Muscle layer of duodenum (tissue), 2 donors: ENCODE measurements around the gene NES.

Experiments used
- H3K27ac ChIP-seq: one replicate; pipeline ENCODE4 v1.7.0; 2013; ENCODE audit warnings: mild to moderate bottlenecking, low read length
- H3K27me3 ChIP-seq: one replicate; pipeline ENCODE4 v1.7.0; 2013; ENCODE audit warnings: low read depth, mild to moderate bottlenecking, control low read depth, low read length
- H3K36me3 ChIP-seq, 2 donors: one replicate each; pipeline ENCODE4 v1.7.0; 2013; ENCODE audit warnings: low read length in 2 of 2, control low read depth in 1 of 2, mild to moderate bottlenecking in 1 of 2; ENCODE audit not compliant: insufficient read depth in 2 of 2, control insufficient read depth in 1 of 2
- H3K4me1 ChIP-seq, 2 donors: one replicate each; pipeline ENCODE4 v1.7.0; 2013; ENCODE audit warnings: low read length in 2 of 2, mild to moderate bottlenecking in 2 of 2, control low read depth in 1 of 2, moderate library complexity in 1 of 2; ENCODE audit not compliant: insufficient read depth in 2 of 2, control insufficient read depth in 1 of 2
- H3K4me3 ChIP-seq, 2 donors: one replicate each; pipeline ENCODE4 v1.7.0; 2013; ENCODE audit warnings: low read length in 2 of 2, low read depth in 1 of 2, mild to moderate bottlenecking in 1 of 2
- H3K9me3 ChIP-seq, 2 donors: one replicate each; pipeline ENCODE4 v1.7.0; 2013; ENCODE audit warnings: low read length in 2 of 2, control low read depth in 1 of 2, mild to moderate bottlenecking in 1 of 2; ENCODE audit not compliant: control insufficient read depth in 1 of 2
- donor health status: healthy.

NES gene

DNA sequence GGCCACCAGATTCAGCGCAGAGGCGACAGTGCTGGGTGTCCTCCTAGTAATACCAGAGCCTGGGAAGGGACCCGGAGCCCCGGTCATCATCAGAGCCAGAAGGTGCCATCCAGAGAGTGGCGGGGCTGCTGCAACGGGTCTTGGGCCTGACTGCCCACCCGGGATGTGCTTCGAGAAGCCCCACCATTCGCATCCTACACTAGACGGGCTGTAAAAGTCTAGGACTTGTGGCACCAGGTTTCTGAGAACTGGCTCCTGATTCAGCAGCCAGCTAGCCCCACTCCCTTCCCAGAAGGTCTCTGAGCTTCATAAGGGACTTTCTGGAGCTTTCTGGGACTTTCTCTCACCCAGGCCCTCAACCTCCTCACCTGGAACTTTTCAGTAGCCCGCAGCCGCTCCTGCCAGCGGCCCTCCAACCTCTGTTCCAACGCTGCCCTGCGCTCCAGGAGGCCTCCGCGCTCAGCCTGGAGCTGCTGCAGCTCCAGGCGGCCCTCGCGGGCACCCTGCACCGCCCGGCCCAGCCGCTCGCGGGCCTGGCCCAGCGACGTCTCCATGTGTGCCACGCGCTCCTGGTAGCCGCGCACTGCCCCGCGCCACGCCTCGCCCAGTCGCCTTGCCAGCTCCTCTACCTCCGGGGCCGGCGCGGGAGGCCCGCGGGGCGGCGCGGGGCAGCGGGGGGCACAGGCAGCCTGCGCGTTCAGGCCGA, 940 bp downstream of the NES start:
- Histone ChIP-seq H3K36me3 (no peaks in the 10 kb centered on the region), H3K27ac (peak overlapping the region; percentile 16), H3K4me3 (peak overlapping the region; percentile 46 to 69), H3K4me1 (peaks cover 6 to 35% of the 10 kb centered on the region in 2 donors), H3K27me3 (peaks cover 5% of the 10 kb centered on the region), H3K9me3 (no peaks in the 10 kb centered on the region)

DNA sequence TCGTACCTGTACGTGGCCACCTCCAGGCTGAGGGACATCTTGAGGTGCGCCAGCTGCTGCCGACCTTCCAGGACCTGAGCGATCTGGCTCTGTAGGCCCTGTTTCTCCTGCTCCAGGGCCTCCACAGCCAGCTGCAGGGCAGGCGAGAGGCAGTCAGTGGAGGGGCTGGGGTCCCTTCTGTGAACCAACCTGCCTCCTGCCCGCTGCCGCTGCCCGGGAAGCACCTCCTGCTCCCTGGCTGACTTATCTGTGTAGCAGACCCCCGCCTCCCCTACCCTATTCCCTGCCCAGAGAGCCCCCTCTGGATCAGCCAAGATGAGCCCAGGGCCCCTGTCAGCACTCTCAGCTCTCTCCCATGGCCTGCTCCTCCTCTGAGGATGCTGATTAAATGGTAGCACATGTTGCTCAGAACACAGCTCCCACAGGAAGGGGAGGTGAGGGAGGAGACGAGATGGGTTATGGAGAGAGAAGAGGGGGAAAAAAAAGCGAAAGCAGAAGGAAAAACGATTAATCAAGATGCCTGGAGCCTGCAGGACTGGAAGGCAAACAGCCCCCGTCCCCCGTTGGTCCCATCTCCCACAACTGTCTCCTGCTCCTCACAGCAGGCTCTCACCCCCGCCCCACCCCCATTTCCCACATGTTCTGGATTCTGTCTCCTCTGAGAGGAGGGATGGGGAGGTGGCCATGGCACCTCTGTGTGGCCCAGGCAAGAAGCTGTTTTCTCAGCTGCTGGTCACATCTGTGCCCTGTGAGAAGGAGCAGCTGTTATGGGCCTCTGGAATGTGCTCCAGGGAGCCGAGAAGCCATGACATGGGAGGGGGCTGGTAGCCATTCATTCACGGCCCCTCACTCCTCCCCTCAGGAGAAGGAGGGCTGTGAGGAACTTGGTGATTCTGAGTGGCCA, 1.7 kb downstream of the NES start:
- Histone ChIP-seq H3K4me3 (peak overlapping the region; percentile 46 to 69), H3K36me3 (no peaks in the 10 kb centered on the region), H3K27ac (peak overlapping the region; percentile 16), H3K4me1 (peaks cover 6 to 37% of the 10 kb centered on the region in 2 donors), H3K27me3 (no peaks in the 10 kb centered on the region), H3K9me3 (no peaks in the 10 kb centered on the region)

DNA sequence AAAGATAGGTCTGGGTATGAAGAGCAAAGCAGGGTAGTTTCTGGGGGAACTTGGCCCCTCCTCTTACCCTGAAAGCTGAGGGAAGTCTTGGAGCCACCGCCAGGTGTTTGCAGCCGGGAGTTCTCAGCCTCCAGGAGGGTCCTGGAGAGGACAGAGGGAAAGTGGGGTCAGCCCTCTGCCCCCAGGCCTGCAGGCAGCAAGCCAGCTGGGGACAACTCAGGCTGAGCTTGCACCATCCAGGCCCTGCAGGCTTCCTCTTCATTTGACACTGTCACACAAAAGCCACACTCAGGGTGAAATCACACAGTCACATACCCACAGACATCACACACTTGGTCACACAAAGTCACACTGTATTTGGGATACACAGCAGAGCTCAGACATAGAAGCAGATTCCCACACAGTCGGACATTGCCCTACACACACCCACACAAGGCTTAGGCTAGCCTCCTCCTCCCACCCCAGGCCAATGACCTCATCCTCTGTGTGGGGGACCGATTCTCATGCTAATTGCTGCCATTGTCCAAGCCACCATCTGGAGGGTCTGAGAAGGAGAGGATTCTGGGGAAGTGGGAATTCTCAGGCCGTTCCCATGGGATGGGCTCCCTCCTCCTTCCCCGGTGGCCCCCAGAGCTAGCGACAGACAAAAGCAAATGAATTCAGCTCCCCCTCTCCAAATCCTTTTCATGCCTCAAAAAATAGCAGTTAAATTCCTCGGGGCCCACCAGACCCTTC, 3.7 kb downstream of the NES start:
- Histone ChIP-seq H3K4me3 (no peak overlapping the region), H3K4me1 (peaks cover 6 to 55% of the 10 kb centered on the region in 2 donors), H3K36me3 (no peaks in the 10 kb centered on the region), H3K27me3 (no peaks in the 10 kb centered on the region), H3K9me3 (no peaks in the 10 kb centered on the region), H3K27ac (peak overlapping the region; percentile 31)

DNA sequence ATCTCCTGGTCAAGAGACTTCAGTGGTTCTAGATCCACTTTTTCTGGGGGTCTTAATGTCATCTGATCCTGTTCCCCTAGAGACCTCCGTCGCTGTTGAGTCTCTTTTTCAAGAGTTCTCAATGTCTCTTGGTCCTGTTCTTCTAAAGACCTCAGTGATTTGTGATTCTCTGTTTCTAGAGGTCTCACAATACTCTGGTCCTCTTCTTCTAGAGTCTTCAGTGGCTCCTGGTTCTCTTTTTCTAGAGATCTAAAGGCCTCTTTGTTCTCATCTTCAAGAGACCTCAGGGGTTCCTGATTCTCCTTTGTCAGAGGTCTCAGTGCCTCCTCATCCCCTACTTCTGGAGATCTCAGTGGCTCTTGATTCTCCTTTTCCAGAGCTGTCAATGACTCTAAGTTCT, 5.4 kb downstream of the NES start:
- Histone ChIP-seq H3K9me3 (no peaks in the 10 kb centered on the region), H3K36me3 (no peaks in the 10 kb centered on the region), H3K4me1 (peaks cover 6 to 60% of the 10 kb centered on the region in 2 donors), H3K27ac (no peak overlapping the region), H3K4me3 (no peak overlapping the region), H3K27me3 (no peaks in the 10 kb centered on the region)

DNA sequence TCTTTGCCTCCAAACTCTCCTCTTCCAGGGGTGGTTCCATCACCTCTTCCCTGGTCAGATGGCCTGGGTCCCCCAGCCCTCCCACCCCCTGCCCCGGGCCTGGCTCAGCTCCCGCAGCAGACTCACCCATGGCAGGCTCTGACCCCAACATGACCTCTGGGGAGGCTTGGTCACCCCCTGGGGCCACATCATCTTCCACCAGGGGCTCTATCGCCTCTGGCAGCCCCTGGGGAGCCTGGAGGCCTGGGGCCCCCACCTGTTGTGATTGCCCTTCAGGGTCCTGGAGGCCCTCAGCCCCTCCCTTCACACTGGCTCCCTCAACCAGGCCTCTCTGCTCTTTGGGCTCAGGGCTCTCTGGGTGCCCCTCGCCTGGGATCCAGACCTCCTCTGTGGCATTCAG, 6.4 kb downstream of the NES start:
- Histone ChIP-seq H3K4me3 (no peak overlapping the region), H3K36me3 (no peaks in the 10 kb centered on the region), H3K4me1 (peaks cover 6 to 54% of the 10 kb centered on the region in 2 donors), H3K27ac (no peak overlapping the region), H3K9me3 (no peaks in the 10 kb centered on the region), H3K27me3 (no peaks in the 10 kb centered on the region)

DNA sequence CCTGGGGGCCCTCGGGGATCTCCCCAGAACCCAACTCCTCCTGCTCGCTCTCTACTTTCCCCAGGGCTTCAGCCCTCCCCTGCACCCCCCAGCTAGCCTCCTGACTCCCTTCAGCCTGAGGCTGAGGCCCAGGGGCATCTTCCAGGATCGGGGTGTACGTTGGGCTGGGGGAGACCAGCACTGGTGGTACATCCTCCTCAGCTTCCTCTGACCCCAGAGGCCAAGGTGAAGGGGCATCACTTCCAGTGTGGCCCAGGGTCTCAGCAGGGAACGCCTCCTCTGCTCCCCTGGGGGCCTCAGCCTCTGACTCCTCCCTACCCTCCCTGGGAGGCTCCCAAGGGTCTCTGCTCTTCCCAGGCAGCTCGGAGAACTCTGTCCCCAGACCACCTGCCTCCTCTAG, 6.8 kb downstream of the NES start:
- Histone ChIP-seq H3K4me3 (no peak overlapping the region), H3K4me1 (peaks cover 8 to 54% of the 10 kb centered on the region in 2 donors)

DNA sequence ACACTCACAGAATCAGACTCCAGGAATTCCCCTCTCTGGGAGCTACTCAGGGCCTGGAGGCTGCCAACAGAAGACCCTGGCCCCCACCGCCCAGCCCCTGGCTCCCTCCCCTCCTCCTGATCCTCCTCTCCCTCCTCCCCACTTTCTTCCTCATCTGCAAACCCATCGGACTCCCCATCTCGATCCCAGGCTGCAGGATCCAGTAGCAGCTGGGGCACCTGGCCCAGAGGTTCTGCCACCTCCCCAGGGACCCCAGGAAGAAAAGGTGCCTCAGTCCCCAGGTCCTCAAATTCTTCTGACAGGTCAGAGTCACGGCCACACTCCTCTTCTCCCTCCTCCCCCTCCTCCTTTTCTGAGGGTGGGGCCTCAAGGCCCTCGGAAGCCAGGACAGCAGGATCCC, 7.4 kb downstream of the NES start:
- H3K27ac ChIP-seq, result no peak overlapping the region
- H3K4me1 ChIP-seq, result peaks cover 12 to 54% of the 10 kb centered on the region in 2 donors
- H3K4me3 ChIP-seq, result no peak overlapping the region
- no peaks in the 10 kb centered on the region for H3K27me3 ChIP-seq
- no peaks in the 10 kb centered on the region for H3K36me3 ChIP-seq
- no peaks in the 10 kb centered on the region for H3K9me3 ChIP-seq

More for the DNA sequence above, 6.8 kb downstream of the NES start:
- Histone ChIP-seq H3K9me3 (no peaks in the 10 kb centered on the region), H3K27ac (no peak overlapping the region), H3K36me3 (no peaks in the 10 kb centered on the region), H3K27me3 (no peaks in the 10 kb centered on the region)

DNA sequence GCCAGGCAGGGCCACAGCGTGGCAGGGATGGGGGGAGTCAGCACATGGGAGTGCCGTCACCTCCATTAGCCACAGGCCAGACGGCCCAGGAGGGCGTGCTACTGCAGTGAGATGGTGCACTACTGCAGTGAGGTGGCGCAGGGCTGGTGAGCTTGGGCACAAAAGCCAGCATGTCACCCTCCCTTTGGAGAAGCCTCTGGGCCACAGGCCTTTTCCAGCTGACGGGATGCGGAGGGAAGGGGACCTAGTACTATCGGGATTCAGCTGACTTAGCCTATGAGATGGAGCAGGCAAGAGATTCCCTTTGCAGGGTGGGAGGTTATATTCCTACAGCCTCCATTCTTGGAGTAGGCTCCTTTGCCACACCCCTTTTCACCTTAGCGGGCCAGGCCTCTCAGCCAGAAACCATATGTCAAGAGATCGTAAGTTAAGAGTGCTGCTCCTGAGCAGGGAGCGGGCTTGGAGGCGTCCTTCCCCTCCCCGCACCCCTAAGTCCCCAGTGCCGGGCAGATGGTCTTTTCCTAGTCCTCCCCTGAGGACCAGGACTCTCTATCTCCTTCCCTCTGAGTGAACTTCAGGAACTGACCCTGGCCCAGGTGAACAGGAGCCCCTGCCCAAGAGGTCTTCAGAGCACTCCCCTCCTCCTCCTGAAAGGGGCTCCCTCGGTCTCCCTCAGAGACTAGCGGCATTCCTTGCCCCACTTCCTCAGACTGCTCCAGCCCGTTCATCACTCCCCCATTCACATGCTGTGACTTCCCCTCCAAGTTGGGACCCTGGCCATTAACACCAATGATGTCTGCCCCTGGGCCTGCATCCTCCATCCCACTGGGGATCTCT, 8.2 kb downstream of the NES start:
- H3K9me3 ChIP-seq, result no peaks in the 10 kb centered on the region
- no peaks in the 10 kb centered on the region for H3K27me3 ChIP-seq
- no peak overlapping the region for H3K27ac ChIP-seq
- H3K4me1 ChIP-seq, result peaks cover 19 to 57% of the 10 kb centered on the region in 2 donors
- no peaks in the 10 kb centered on the region for H3K36me3 ChIP-seq
- no peak overlapping the region for H3K4me3 ChIP-seq

DNA sequence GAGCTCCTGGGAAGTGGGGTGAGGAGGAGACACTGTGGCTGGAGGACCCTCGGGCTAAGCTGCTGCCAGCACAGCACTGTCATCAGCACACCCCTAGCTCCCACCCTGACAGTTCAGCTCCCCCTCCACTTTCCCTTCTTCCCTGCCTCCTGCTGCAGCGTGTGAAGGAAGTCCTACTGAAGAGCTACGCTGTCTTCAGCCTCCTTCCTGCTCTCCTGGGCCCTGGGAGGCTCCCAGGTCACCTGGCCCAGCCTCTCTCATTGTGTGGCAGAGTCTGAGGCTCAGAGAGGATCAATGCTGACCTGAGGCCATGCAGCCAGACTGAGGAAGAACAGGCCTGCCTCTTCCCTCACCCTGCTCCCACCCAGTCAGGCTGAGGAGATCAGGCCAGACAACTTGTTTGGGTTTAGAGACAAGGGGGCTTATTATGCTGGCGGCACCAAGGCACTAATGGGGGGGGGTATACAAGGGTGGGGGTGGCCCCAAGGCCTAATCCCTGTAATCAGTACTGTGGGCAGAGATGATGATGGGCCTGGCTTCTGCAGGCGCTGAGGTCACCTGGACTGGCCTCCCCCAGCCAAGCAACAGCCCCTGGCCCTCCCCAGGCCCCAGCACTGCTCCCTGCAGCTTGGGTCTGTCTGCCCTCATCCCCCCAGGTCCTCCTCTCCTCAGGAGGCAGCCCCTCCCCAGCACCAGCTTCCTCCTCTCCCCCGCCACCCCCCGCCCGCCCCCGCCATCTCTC, 9.1 kb downstream of the NES start:
- peak overlapping the region; percentile 54 for H3K27ac ChIP-seq
- no peaks in the 10 kb centered on the region for H3K9me3 ChIP-seq
- H3K36me3 ChIP-seq, result no peaks in the 10 kb centered on the region
- peak overlapping the region in 1 of 2 donors; percentile 17 for H3K4me3 ChIP-seq
- H3K4me1 ChIP-seq, result peaks cover 23 to 65% of the 10 kb centered on the region in 2 donors
- H3K27me3 ChIP-seq, result no peaks in the 10 kb centered on the region

DNA sequence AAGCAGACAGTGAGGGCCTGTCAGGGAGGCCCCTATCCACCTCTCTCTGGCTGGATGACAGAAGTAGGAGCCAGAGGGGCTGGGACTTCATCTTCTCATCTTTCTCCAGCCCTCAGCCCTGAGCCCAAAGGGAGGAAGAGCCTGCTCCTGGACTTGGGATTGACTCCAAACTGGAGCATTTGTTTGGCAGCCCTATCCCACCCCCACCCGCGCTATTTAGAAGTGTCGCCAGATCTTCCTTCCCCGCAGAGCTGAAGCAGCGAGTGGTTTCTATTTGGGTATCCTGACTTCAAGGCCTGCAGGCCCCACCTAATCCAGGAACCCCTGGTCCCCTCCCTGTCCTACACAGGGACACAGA, 9.6 kb downstream of the NES start:
- Histone ChIP-seq H3K4me1 (peaks cover 23 to 71% of the 10 kb centered on the region in 2 donors), H3K36me3 (no peaks in the 10 kb centered on the region), H3K27me3 (no peaks in the 10 kb centered on the region), H3K4me3 (peak overlapping the region in 1 of 2 donors; percentile 17), H3K27ac (peak overlapping the region; percentile 54), H3K9me3 (no peaks in the 10 kb centered on the region)
